Measurements from ENCODE around the gene RUNX1. TPM values are rescaled to one million over a fixed set of nuclear protein-coding genes. Genes with fewer than 3 reads are reported as not detected.

The RUNX1 gene
- total RNA-seq, 1 experiment from 2014 or later = 86.2 TPM

- H3K27me3 Mint-ChIP-seq (ENCODE audit: insufficient read depth, unreplicated experiment) = no peaks in the 10 kb centered on the region
- H3K4me3 Mint-ChIP-seq (ENCODE audit: unreplicated experiment) = no peak overlapping the region
- no peak for DNase-seq (ENCODE audit: unreplicated experiment)
- BruUV-seq (replicated peaks) = no TSS peak
- POLR2A ChIA-PET = interaction anchor here (1.0 to 10.4 kb wide), 4 partner anchors 13 to 57 kb away, joined by 3 to 414 read pairs (median 8); no protein-coding TSS in a partner anchor
- H3K27ac Mint-ChIP-seq (ENCODE audit: low read depth, unreplicated experiment) = no peak overlapping the region
- peaks cover 82% of the 10 kb centered on the region for H3K36me3 Mint-ChIP-seq (ENCODE audit: insufficient read depth, unreplicated experiment)
- CTCF ChIA-PET = interaction anchor here (1.3 kb wide), 1 partner anchor 17 kb away, joined by 5 read pairs; no protein-coding TSS in a partner anchor
- TF ChIP-seq CTCF (IDR thresholded peaks at IDR 0.05; ENCODE audit: unreplicated experiment) = no peak
- H3K4me1 Mint-ChIP-seq (ENCODE audit: insufficient read depth, unreplicated experiment) = peaks cover 42% of the 10 kb centered on the region
- H3K9me3 Mint-ChIP-seq (ENCODE audit: unreplicated experiment) = no peaks in the 10 kb centered on the region
- intact Hi-C loops (cut with micrococcal nuclease) = no loop called here
Observed at GRCh38 chr21:34870246-34870645, 178.9 kb downstream of the RUNX1 start.

- no peak overlapping the region for H3K4me3 Mint-ChIP-seq (ENCODE audit: unreplicated experiment)
- CTCF ChIA-PET = interaction anchor here (0.6 to 0.7 kb wide), 2 partner anchors 74 to 146 kb away, joined by 3 read pairs; no protein-coding TSS in a partner anchor
- H3K27ac Mint-ChIP-seq (ENCODE audit: low read depth, unreplicated experiment) = no peak overlapping the region
- DNase-seq (ENCODE audit: unreplicated experiment) = no peak
- peaks cover 49% of the 10 kb centered on the region for H3K4me1 Mint-ChIP-seq (ENCODE audit: insufficient read depth, unreplicated experiment)
- TF ChIP-seq CTCF (IDR thresholded peaks at IDR 0.05; ENCODE audit: unreplicated experiment) = no peak
- no peaks in the 10 kb centered on the region for H3K9me3 Mint-ChIP-seq (ENCODE audit: unreplicated experiment)
- BruUV-seq (replicated peaks) = no TSS peak
- intact Hi-C loops (cut with micrococcal nuclease) = no loop called here
- H3K27me3 Mint-ChIP-seq (ENCODE audit: insufficient read depth, unreplicated experiment) = no peaks in the 10 kb centered on the region
- POLR2A ChIA-PET = interaction anchor here (2.3 to 10.4 kb wide), 3 partner anchors 13 to 23 kb away, joined by 8 to 414 read pairs (median 146); no protein-coding TSS in a partner anchor
- peaks cover 82% of the 10 kb centered on the region for H3K36me3 Mint-ChIP-seq (ENCODE audit: insufficient read depth, unreplicated experiment)
Observed at GRCh38 chr21:34869545-34869944, 179.6 kb downstream of the RUNX1 start.

GRCh38 chr21:34867785-34868184, 181.3 kb downstream of the RUNX1 start:
- no peak overlapping the region for H3K4me3 Mint-ChIP-seq (ENCODE audit: unreplicated experiment)
- no peaks in the 10 kb centered on the region for H3K27me3 Mint-ChIP-seq (ENCODE audit: insufficient read depth, unreplicated experiment)
- peak overlapping the region; percentile 86 for H3K27ac Mint-ChIP-seq (ENCODE audit: low read depth, unreplicated experiment)
- ChIA-PET CTCF (interaction anchor here (0.6 to 1.3 kb wide), 4 partner anchors 9 to 175 kb away, joined by 3 to 5 read pairs (median 4); no protein-coding TSS in a partner anchor), POLR2A (interaction anchor here (0.8 to 10.4 kb wide), 11 partner anchors 10 to 533 kb away, joined by 3 to 414 read pairs (median 4); no protein-coding TSS in a partner anchor)
- H3K4me1 Mint-ChIP-seq (ENCODE audit: insufficient read depth, unreplicated experiment) = peaks cover 60% of the 10 kb centered on the region
- no TSS peak for BruUV-seq (replicated peaks)
- TF ChIP-seq CTCF (IDR thresholded peaks at IDR 0.05; ENCODE audit: unreplicated experiment) = no peak
- intact Hi-C loops (cut with micrococcal nuclease) = no loop called here
- H3K36me3 Mint-ChIP-seq (ENCODE audit: insufficient read depth, unreplicated experiment) = peaks cover 82% of the 10 kb centered on the region
- no peaks in the 10 kb centered on the region for H3K9me3 Mint-ChIP-seq (ENCODE audit: unreplicated experiment)
- no peak for DNase-seq (ENCODE audit: unreplicated experiment)

- POLR2A ChIA-PET = interaction anchor here (0.9 to 10.4 kb wide), 16 partner anchors 17 to 534 kb away, joined by 3 to 414 read pairs (median 12); no protein-coding TSS in a partner anchor
- Mint-ChIP-seq H3K4me3 (ENCODE audit: unreplicated experiment) (peak overlapping the region; percentile 48), H3K27me3 (ENCODE audit: insufficient read depth, unreplicated experiment) (no peaks in the 10 kb centered on the region), H3K36me3 (ENCODE audit: insufficient read depth, unreplicated experiment) (peaks cover 85% of the 10 kb centered on the region), H3K4me1 (ENCODE audit: insufficient read depth, unreplicated experiment) (peaks cover 77% of the 10 kb centered on the region), H3K9me3 (ENCODE audit: unreplicated experiment) (no peaks in the 10 kb centered on the region), H3K27ac (ENCODE audit: low read depth, unreplicated experiment) (peak overlapping the region; percentile 94)
- CTCF ChIA-PET = interaction anchor here (1.2 to 1.4 kb wide), 3 partner anchors 12 to 24 kb away, joined by 4 to 6 read pairs (median 6); no protein-coding TSS in a partner anchor
- intact Hi-C loops (cut with micrococcal nuclease) = no loop called here
- TF ChIP-seq CTCF (IDR thresholded peaks at IDR 0.05; ENCODE audit: unreplicated experiment) = no peak
- no TSS peak for BruUV-seq (replicated peaks)
- DNase-seq (ENCODE audit: unreplicated experiment) = peak; percentile 79
Observed at GRCh38 chr21:34865400-34866241, 183.5 kb downstream of the RUNX1 start.
